HepG2 (cell line): Measurements from ENCODE around the gene GFER. TPM values are rescaled to one million over a fixed set of nuclear protein-coding genes. Genes with fewer than 3 reads are reported as not detected.

ENCODE experiments used
- BRD4 ChIP-seq: sonication (generic); formaldehyde crosslinking; IDR thresholded peaks from 2 replicates; pipeline ENCODE4 v1.4.0; 2020; ENCODE audit warnings: missing genetic modification reagents
- CEBPG ChIP-seq: IDR thresholded peaks from 2 replicates; pipeline ENCODE4 v1.6.1; 2016
- NR2C2 ChIP-seq: sonication (generic); formaldehyde crosslinking; IDR thresholded peaks from 2 replicates; pipeline ENCODE4 v1.4.0; 2020; ENCODE audit warnings: missing genetic modification reagents, mild to moderate bottlenecking, moderate library complexity, borderline replicate concordance
- RELA ChIP-seq: sonication (generic); formaldehyde crosslinking; IDR thresholded peaks from 2 replicates; pipeline ENCODE4 v1.4.0; 2020; ENCODE audit warnings: missing genetic modification reagents
- REPIN1 ChIP-seq: sonication (generic); formaldehyde crosslinking; IDR thresholded peaks from 2 replicates; pipeline ENCODE4 v1.8.0; 2022; ENCODE audit warnings: missing genetic modification reagents, low read depth, mild to moderate bottlenecking, borderline replicate concordance
- RXRB ChIP-seq: IDR thresholded peaks from 2 replicates; pipeline ENCODE4 v1.6.1; 2016; ENCODE audit warnings: borderline replicate concordance, missing genetic modification reagents, missing compliant biosample characterization
- TCF12 ChIP-seq, 2 experiments: fragments of 450-650 bp in 1 of 2; sonication (generic) in 1 of 2; formaldehyde crosslinking in 1 of 2; IDR thresholded peaks; 2 replicates each; pipeline versions ENCODE4 v1.6.1 to v1.8.0; 2017 to 2022; ENCODE audit warnings: antibody characterized with exemption in 1 of 2, mild to moderate bottlenecking in 1 of 2, missing genetic modification reagents in 1 of 2, moderate library complexity in 1 of 2
- XRCC5 ChIP-seq: fragments of 200-400 bp; formaldehyde crosslinking; optimal IDR thresholded peaks from 2 replicates; pipeline ENCODE3; 2017; ENCODE audit warnings: mild to moderate bottlenecking, low read length
- ZNF263 ChIP-seq: sonication (generic); formaldehyde crosslinking; IDR thresholded peaks from 2 replicates; pipeline ENCODE4 v1.4.0; 2020; ENCODE audit warnings: missing genetic modification reagents
- ZNF350 ChIP-seq: sonication (generic); formaldehyde crosslinking; IDR thresholded peaks from 2 replicates; pipeline ENCODE4 v1.4.0; 2020; ENCODE audit warnings: mild to moderate bottlenecking, low read depth, missing genetic modification reagents, borderline replicate concordance
- ZNF816 ChIP-seq: sonication (generic); formaldehyde crosslinking; IDR thresholded peaks from 2 replicates; pipeline ENCODE4 v1.8.0; 2022; ENCODE audit warnings: missing genetic modification reagents, mild to moderate bottlenecking, borderline replicate concordance
- ZSCAN9 ChIP-seq: IDR thresholded peaks from 2 replicates; pipeline ENCODE4 v1.6.1; 2016; ENCODE audit warnings: borderline replicate concordance
- polyA plus RNA-seq, 8 experiments: library from polyadenylated mRNA; depleted of rRNA in 3 of 8; stranded (reverse) in 7 of 8; unstranded in 1 of 8; fragments of >200 nt; fragmentation: Illumina TruSeq in 4 of 8; extraction: Trizol in 4 of 8; gene quantifications; 2 replicates each; pipeline versions ENCODE4 v1.2.1 to v1.2.3, GENCODE V29; 2011 to 2016; ENCODE audit warnings: low read depth in 4 of 8, missing spikeins in 1 of 8, mixed read lengths in 1 of 8; ENCODE audit not compliant: insufficient read depth in 1 of 8
- total RNA-seq, 5 experiments: library from RNA; depleted of rRNA; stranded (reverse); fragments of >200 nt; fragmentation: Illumina TruSeq; extraction: Trizol; gene quantifications; 2 replicates each; pipeline ENCODE4 v1.2.3, GENCODE V29; 2016; ENCODE audit warnings: low read depth in 1 of 5
- TF ChIP-seq, protein P1 (sequence below): sonication (generic); formaldehyde crosslinking; IDR thresholded peaks from 2 replicates; pipeline ENCODE4 v1.8.0; 2022; ENCODE audit warnings: mild to moderate bottlenecking, missing genetic modification reagents, moderate library complexity
- TF ChIP-seq, protein P2 (sequence below): sonication (generic); formaldehyde crosslinking; IDR thresholded peaks from 2 replicates; pipeline ENCODE4 v1.5.0; 2020; ENCODE audit warnings: missing genetic modification reagents, mild to moderate bottlenecking, borderline replicate concordance
- TF ChIP-seq, protein P3 (sequence below): sonication (generic); formaldehyde crosslinking; IDR thresholded peaks from 2 replicates; pipeline ENCODE4 v1.4.0; 2020; ENCODE audit warnings: missing genetic modification reagents, borderline replicate concordance
- TF ChIP-seq, protein P4 (sequence below): sonication (generic); formaldehyde crosslinking; IDR thresholded peaks from 2 replicates; pipeline ENCODE4 v1.8.1; 2023; ENCODE audit warnings: mild to moderate bottlenecking, inconsistent platforms, moderate library complexity, missing genetic modification reagents, borderline replicate concordance
- TF ChIP-seq, protein P5 (sequence below), 2 experiments: sonication (generic) in 1 of 2; formaldehyde crosslinking in 1 of 2; IDR thresholded peaks; 2 replicates each; pipeline versions ENCODE4 v1.6.1 to v1.9.0; 2014 to 2022; ENCODE audit warnings: antibody characterized with exemption in 1 of 2, borderline replicate concordance in 1 of 2, inconsistent platforms in 1 of 2, low read depth in 1 of 2, missing genetic modification reagents in 1 of 2

Gene GFER
- total and polyA plus RNA-seq, 2 of the 13 experiments (the other 11 are each of a cell fraction or from before 2014, with no cell fraction given), result 28.6 to 71.7 TPM

DNA sequence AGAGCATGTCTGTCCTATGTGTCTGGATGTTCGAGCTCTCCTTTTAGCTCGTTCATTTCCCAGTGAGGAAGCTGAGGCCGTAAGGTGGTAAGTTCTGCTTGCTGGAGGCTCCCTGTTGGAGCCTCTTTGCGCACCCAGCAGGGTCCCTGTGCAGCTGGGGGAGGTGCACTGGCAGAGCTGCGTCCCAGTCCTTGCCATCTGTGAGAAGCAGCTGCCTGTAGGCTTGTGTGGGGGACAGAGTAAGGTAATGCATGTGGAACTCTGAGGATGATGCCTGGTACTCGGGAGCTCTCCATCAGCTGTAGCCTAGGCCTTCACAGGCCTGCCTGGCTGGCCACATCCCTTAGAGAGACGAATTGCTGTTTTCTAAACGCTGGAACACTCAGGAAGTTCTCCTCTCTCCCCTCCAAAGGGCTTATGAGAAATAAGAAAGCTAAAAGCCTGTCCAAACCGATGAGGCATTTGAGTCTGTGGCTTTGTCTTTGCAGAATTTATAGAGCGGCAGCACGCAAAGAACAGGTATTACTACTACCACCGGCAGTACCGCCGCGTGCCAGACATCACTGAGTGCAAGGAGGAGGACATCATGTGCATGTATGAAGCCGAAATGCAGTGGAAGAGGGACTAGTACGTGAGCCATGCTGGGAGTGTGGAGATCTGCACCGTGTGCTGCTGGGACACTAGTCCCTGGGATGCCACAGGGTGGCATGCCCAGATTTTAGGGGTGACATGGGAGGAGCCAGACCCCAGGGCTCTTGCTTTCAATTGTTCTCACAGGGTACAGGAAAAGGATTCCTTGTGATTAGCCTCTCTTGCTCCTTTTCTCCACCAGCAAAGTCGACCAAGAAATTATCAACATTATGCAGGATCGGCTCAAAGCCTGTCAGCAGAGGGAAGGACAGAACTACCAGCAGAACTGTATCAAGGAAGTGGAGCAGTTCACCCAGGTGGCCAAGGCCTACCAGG, 23.0 kb upstream of the GFER start (continued):
- TF ChIP-seq ZSCAN9 (CRISPR knock-in tag) (no peak; the same call in 1 of the 2 replicates), XRCC5 (no peak), BRD4 (CRISPR knock-in tag) (no peak), RXRB (no peak), ZNF350 (CRISPR knock-in tag) (no peak), CEBPG (CRISPR knock-in tag) (no peak), RELA (CRISPR knock-in tag) (no peak), NR2C2 (CRISPR knock-in tag) (no peak), ZNF816 (CRISPR knock-in tag) (no peak), ZNF263 (CRISPR knock-in tag) (no peak), TCF12 (IDR thresholded peaks at IDR 0.05) (no peak), TCF12 (CRISPR knock-in tag; IDR thresholded peaks at IDR 0.05) (no peak), REPIN1 (CRISPR knock-in tag) (no peak)
- TF ChIP-seq, protein P1, sequence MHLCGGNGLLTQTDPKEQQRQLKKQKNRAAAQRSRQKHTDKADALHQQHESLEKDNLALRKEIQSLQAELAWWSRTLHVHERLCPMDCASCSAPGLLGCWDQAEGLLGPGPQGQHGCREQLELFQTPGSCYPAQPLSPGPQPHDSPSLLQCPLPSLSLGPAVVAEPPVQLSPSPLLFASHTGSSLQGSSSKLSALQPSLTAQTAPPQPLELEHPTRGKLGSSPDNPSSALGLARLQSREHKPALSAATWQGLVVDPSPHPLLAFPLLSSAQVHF, result peak; percentile 73
- TF ChIP-seq, protein P2, sequence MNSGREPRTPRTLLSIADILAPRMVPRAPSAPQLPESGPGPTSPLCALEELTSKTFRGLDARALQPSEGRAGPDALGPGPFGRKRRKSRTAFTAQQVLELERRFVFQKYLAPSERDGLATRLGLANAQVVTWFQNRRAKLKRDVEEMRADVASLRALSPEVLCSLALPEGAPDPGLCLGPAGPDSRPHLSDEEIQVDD, result no peak
- TF ChIP-seq, protein P3, sequence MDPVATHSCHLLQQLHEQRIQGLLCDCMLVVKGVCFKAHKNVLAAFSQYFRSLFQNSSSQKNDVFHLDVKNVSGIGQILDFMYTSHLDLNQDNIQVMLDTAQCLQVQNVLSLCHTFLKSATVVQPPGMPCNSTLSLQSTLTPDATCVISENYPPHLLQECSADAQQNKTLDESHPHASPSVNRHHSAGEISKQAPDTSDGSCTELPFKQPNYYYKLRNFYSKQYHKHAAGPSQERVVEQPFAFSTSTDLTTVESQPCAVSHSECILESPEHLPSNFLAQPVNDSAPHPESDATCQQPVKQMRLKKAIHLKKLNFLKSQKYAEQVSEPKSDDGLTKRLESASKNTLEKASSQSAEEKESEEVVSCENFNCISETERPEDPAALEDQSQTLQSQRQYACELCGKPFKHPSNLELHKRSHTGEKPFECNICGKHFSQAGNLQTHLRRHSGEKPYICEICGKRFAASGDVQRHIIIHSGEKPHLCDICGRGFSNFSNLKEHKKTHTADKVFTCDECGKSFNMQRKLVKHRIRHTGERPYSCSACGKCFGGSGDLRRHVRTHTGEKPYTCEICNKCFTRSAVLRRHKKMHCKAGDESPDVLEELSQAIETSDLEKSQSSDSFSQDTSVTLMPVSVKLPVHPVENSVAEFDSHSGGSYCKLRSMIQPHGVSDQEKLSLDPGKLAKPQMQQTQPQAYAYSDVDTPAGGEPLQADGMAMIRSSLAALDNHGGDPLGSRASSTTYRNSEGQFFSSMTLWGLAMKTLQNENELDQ (CRISPR knock-in tag), result no peak
- TF ChIP-seq, protein P4, sequence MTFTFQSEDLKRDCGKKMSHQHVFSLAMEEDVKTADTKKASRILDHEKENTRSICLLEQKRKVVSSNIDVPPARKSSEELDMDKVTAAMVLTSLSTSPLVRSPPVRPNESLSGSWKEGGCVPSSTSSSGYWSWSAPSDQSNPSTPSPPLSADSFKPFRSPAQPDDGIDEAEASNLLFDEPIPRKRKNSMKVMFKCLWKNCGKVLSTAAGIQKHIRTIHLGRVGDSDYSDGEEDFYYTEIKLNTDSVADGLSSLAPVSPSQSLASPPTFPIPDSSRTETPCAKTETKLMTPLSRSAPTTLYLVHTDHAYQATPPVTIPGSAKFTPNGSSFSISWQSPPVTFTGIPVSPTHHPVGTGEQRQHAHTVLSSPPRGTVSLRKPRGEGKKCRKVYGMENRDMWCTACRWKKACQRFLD, result no peak
- TF ChIP-seq, protein P5, sequence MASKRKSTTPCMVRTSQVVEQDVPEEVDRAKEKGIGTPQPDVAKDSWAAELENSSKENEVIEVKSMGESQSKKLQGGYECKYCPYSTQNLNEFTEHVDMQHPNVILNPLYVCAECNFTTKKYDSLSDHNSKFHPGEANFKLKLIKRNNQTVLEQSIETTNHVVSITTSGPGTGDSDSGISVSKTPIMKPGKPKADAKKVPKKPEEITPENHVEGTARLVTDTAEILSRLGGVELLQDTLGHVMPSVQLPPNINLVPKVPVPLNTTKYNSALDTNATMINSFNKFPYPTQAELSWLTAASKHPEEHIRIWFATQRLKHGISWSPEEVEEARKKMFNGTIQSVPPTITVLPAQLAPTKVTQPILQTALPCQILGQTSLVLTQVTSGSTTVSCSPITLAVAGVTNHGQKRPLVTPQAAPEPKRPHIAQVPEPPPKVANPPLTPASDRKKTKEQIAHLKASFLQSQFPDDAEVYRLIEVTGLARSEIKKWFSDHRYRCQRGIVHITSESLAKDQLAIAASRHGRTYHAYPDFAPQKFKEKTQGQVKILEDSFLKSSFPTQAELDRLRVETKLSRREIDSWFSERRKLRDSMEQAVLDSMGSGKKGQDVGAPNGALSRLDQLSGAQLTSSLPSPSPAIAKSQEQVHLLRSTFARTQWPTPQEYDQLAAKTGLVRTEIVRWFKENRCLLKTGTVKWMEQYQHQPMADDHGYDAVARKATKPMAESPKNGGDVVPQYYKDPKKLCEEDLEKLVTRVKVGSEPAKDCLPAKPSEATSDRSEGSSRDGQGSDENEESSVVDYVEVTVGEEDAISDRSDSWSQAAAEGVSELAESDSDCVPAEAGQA (IDR thresholded peaks at IDR 0.05; ENCODE audit: low read depth), result no peak
- TF ChIP-seq, protein P5 (CRISPR knock-in tag; IDR thresholded peaks at IDR 0.05; ENCODE audit: borderline replicate concordance), result no peak
